Activated T-cell treated with anti-CD3 and anti-CD28 coated beads for 48 hours (primary cell): ENCODE results near the gene SOX6.
"Not testable (repeated sequence)": the region's sequence is repeated elsewhere in the genome, so short reads cannot be mapped to it uniquely, and the experiment has no call there.

Experiments used
- DNase-seq: peaks from one replicate; pipeline ENCODE4 v3.0.0-alpha.2; 2020; ENCODE audit warnings: low read depth

Gene SOX6

GRCh38 chr11:16095756-16096155, 260.6 kb downstream of the SOX6 start:
- DNase-seq = no peak

- no peak for DNase-seq
Observed at GRCh38 chr11:16093889-16094653, 262.3 kb downstream of the SOX6 start.

DNA sequence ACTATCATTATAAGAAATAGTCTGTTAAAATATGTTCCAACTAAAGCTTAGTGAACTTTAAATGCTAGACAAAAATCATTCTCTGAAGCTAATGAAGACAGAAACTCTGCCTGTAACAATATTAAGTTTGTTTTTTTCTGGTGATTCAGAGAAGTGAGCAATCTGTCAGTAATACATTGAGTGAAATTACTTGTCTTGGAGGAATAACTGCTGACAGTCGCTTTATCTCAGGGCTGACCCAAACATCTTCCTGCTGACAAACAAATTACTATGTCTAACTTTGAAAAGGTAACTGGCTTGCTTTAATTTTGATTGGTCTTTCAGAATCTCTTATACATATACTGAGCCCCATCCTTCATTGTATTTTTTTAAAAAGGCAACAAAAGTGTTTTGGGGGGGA, 264.5 kb downstream of the SOX6 start:
- no peak for DNase-seq

GRCh38 chr11:16089481-16089880, 266.9 kb downstream of the SOX6 start:
- DNase-seq = no peak

DNA sequence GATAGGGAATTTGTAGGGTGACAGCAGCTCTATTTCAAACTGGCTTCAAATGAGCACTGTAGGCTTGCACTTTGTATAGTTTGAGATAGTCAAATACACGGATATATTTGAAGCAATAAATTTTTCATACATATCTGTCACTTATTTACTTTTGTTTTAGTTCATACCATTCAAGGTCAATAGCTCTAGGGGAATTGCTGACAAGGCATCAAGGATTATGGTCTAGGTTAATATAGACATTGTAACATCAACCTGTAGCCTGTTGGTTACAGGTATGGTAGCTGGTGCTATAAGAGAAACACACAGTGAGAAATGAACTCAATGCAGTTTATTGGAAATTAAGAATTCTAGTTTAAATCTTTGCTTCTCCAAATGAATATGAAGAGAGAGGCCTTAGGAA, 267.6 kb downstream of the SOX6 start:
- DNase-seq = no peak

GRCh38 chr11:16087886-16088285, 268.5 kb downstream of the SOX6 start:
- DNase-seq = no peak

DNA sequence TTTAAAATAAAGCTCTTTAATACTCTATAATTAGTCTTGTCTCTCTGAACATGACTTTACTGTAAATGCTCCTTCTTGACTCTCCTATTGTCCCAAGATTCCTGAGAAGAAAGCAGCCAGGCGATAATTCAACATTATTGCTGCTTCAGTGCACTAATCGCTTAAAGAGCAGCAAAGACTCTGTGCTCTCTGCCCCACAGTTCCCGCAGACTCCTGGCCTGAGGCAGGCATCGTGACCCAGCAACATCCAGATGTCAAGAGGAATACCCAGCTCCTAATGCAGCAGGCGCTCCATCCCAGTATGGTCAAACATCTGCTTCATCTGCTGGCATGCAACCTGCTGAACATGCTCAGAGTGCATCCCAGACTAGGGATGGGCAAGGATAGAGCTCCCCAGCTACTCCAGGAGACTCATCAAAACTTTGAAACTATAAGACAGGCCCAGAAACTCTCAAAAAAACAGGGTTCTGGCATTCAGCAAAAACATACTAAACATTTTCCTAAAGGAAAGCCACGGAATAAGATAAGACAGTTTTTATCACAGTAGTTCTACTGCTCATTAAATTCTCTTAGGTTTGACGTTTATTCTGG, 270.0 kb downstream of the SOX6 start:
- DNase-seq = no peak

DNA sequence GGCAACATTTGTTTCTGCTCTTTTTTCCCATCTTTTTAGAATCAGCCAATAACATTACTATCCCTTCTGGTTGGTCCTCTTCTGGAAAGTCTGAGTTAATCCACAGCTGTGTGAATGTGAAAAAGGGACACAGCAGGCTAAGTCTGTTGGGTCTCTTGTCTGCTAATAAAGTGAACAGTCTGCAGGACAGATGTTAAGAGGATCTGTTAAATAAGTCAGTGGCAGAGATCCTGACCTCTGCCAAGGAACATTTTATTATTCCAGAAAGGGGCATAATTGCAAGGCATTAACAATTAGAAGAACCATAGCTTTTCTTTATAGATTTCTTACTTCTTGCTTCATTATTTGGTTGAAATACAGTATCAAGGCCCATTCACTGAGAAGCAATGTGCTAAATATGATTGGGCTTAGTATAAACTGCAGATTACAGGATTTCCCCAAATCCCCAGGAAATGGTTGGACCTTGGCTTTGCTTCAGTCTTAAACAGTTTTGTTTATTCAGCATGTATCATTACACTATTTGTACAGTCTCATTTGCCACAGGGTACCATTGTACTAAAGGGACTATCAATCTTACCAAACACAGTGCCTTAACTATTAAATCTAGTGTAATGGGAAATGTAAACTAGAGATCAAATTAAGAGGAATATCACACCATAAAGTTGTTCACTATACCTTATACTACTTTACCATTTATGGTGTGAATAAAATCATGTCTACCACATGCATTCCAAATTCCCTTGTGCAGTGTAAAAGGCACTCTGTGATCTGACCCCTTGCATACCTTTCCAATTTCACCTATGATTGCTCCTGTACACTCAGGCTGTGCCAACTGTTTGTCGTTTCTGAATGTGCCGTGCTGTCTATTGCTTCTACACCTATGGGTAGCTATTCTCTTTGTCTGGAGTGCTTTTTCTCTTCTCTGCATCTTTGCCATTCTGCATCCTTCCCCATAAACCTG, 274.0 kb downstream of the SOX6 start:
- no peak for DNase-seq

- DNase-seq = no peak
Observed at GRCh38 chr11:16081382-16082094, 274.8 kb downstream of the SOX6 start.

- no peak for DNase-seq
Observed at GRCh38 chr11:16080688-16081381, 275.5 kb downstream of the SOX6 start.

GRCh38 chr11:16078936-16079335, 277.4 kb downstream of the SOX6 start:
- no peak for DNase-seq

- no peak for DNase-seq
Observed at GRCh38 chr11:16070573-16070972, 285.8 kb downstream of the SOX6 start.

GRCh38 chr11:16067268-16067667, 289.1 kb downstream of the SOX6 start:
- not testable (repeated sequence) for DNase-seq

GRCh38 chr11:16059332-16059731, 297.0 kb downstream of the SOX6 start:
- no peak for DNase-seq

GRCh38 chr11:16058671-16059070, 297.7 kb downstream of the SOX6 start:
- no peak for DNase-seq

DNA sequence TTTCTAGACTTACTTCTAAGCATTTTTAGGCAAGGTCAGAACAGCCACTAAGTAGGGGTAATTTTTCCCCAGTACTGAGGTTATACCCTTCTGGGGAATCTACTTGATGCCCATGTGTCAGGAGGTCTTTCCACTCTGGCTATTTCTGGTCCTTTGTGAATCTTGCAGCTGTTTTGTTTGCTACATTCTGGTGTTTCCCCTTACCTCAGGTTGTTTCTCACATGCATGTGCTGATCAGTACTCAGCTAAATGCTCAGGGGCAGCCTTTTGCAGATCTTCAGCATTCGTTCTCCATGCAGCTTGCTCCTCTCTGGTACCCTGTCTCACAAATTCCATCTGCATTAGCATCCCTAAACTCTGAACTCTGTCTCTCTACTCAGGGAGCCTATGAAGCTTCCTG, 303.6 kb downstream of the SOX6 start:
- no peak for DNase-seq

DNA sequence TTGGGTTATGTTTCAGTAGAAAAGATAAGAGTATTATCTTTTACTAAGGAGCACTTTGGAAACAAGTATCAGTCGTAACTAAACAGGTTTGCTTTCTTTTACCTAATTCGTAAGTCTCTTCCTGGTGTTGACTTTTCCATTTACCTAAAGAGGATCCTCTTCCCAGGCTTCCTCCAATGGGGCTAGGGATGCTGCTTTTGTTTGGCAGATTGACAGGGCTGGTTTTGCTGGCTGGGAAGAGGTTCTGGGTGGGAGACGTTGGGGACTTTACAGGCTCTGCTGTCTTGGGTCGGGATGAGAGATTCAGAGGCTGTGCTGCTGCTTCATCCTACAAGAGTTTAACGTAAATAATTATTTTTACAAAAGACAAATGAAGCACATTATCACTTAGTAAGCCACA, 306.7 kb downstream of the SOX6 start:
- DNase-seq = no peak

GRCh38 chr11:16047073-16047472, 309.3 kb downstream of the SOX6 start:
- DNase-seq = no peak

DNA sequence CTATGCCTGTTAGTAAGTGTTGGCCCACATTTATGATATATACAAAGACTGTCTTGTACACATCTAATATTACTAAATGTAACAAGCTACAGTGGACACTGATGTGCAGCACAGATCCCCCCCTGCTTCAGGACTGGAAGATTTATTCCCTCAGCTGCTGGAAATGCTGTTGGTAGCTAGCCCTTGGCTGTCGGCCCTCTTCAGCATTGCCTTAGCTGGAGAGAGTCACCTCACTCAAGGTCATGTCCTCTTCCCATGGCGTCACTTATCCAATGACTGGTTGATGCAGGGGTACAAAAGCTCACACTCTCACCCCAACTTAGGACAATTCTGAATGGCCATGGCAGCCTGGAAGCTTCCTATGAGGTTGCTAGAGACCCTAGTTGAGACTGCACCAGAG, 312.7 kb downstream of the SOX6 start:
- DNase-seq = no peak

GRCh38 chr11:16041207-16041606, 315.1 kb downstream of the SOX6 start:
- DNase-seq = no peak

- no peak for DNase-seq
Observed at GRCh38 chr11:16040151-16040550, 316.2 kb downstream of the SOX6 start.

DNA sequence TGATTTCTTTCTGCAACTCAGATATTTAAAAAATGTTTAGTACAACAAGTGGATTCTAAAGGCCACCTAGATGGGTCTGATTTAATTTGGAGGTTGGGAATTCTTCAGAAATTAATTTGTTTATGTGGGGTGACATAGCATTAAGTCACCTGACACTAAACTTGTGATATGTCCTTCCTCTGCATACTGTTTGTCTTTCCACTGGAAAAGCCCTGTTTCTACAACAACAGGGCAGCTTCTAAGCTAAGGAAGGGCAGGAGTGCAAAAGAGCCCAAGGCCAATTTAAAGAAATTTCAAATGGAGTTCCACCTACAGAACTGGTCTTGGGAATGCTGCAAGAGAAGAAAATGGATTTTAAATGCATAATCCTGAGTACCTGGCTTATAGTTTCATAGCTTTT, 319.2 kb downstream of the SOX6 start:
- no peak for DNase-seq
